ENCODE results near the gene EPN2. TPM values are rescaled to one million over a fixed set of nuclear protein-coding genes. Genes with fewer than 3 reads are reported as not detected.
"Not testable (repeated sequence)": the region's sequence is repeated elsewhere in the genome, so short reads cannot be mapped to it uniquely, and the experiment has no call there.

EPN2 gene
- total RNA-seq (10 to 100 TPM; 60.0 to 66.5 TPM), polyA plus RNA-seq (ENCODE audit: insufficient read depth, low read depth, low replicate concordance) (61.1 TPM)
- long read RNA-seq, donor 1, full-length matches to known transcripts: 13 of 31 reads
- long read RNA-seq, donor 1, partial matches to known transcripts: 18 of 31 reads
- long read RNA-seq, donor 1, other reads (novel, unspliced or antisense): 0 of 31 reads
- long read RNA-seq, donor 2, transcript EPN2-221 (3 exons, 309 nt): major isoform, 6 of 6 reads
- long read RNA-seq, donor 2, partial matches to known transcripts: 0 of 6 reads
- long read RNA-seq, donor 2, other reads (novel, unspliced or antisense): 0 of 6 reads

DNA sequence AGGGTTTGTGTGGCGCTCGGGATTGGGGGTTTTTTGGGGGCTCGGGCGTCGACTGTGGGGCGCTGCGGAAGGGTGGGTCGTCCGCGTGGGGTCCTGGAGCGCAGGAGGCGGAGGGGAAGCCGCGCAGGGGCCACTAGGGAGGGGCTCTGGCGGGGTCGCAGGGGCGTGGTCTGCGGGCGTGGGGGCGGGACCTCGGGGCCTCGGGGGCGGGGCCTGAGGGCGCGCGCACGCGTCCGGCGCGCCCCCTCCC is at the start of gene EPN2:
Gene EPN2, plus strand, starts transcription at position 228 of the 250 bp plus-strand sequence. CDS start 45,754 bp downstream, outside the sequence.
- H3K36me3 ChIP-seq (ENCODE audit: low read depth, missing control alignments); intact Hi-C loops (cut with DNase I; ENCODE audit: low total_unique reads); H3K4me1 ChIP-seq; H3K9me3 ChIP-seq; H3K27me3 ChIP-seq: not testable (repeated sequence)
- TF ChIP-seq, protein P1, sequence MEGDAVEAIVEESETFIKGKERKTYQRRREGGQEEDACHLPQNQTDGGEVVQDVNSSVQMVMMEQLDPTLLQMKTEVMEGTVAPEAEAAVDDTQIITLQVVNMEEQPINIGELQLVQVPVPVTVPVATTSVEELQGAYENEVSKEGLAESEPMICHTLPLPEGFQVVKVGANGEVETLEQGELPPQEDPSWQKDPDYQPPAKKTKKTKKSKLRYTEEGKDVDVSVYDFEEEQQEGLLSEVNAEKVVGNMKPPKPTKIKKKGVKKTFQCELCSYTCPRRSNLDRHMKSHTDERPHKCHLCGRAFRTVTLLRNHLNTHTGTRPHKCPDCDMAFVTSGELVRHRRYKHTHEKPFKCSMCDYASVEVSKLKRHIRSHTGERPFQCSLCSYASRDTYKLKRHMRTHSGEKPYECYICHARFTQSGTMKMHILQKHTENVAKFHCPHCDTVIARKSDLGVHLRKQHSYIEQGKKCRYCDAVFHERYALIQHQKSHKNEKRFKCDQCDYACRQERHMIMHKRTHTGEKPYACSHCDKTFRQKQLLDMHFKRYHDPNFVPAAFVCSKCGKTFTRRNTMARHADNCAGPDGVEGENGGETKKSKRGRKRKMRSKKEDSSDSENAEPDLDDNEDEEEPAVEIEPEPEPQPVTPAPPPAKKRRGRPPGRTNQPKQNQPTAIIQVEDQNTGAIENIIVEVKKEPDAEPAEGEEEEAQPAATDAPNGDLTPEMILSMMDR (IDR thresholded peaks at IDR 0.05): peak in 1 of 3 experiments; percentile 24
- no CpG with 5 or more reads among the region's 31 CpGs for WGBS, 2 donors
- Histone ChIP-seq H3K4me3 (peak within 1 kb of the TSS; percentile 61 to 93), H3K27ac (peak within 1 kb of the TSS; percentile 71 to 87)
- peak; percentile 78 for DNase-seq

DNA sequence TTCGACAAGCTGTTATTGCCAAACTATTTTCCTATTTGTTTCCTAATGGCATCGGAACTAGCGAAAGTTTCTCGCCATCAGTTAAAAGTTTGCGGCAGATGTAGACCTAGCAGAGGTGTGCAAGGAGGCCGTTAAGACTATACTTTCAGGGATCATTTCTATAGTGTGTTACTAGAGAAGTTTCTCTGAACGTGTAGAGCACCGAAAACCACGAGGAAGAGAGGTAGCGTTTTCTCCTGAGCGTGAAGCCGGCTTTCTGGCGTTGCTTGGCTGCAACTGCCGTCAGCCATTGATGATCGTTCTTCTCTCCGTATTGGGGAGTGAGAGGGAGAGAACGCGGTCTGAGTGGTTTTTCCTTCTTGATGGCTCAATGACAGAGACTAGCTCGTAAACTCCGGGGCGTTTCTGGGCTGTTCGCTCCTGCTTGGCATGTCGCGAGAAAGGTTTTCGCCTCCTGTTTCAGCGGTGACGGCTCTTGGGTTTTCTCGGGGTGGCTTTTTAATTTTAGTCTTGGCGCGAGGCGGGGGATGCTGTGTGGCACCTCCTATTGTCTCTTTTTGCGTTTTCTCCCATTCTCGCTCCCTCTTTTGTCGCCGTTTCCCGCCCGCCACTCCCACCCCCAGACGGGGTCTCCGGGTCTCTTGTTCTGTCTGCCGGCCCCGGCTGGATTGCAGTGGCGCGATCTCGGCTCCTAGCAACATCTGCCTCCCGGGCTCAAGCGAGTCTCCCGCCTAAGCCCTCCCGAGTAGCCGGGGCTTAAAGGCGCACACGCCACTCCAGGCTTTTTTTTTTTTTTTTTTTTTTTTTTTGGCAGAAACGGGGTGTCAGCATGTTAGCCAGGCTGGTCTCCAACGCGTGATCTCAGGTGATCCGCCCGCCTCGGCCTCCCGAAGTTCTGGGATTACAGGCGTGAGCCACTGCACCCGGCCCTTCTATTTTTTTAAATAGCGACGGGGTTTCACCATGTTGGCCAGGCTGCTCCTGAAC is 49.0 kb upstream of the EPN2 start:
- H3K36me3 ChIP-seq (ENCODE audit: low read depth, missing control alignments); intact Hi-C loops (cut with DNase I; ENCODE audit: low total_unique reads); H3K4me3 ChIP-seq; H3K27me3 ChIP-seq; DNase-seq; H3K9me3 ChIP-seq; H3K4me1 ChIP-seq: not testable (repeated sequence)
- WGBS, 2 donors: 0 to 1% methylated on average over 8 to 13 of the region's 62 CpGs
- H3K27ac ChIP-seq: peak overlapping the region in 1 of 2 donors; percentile 59

DNA sequence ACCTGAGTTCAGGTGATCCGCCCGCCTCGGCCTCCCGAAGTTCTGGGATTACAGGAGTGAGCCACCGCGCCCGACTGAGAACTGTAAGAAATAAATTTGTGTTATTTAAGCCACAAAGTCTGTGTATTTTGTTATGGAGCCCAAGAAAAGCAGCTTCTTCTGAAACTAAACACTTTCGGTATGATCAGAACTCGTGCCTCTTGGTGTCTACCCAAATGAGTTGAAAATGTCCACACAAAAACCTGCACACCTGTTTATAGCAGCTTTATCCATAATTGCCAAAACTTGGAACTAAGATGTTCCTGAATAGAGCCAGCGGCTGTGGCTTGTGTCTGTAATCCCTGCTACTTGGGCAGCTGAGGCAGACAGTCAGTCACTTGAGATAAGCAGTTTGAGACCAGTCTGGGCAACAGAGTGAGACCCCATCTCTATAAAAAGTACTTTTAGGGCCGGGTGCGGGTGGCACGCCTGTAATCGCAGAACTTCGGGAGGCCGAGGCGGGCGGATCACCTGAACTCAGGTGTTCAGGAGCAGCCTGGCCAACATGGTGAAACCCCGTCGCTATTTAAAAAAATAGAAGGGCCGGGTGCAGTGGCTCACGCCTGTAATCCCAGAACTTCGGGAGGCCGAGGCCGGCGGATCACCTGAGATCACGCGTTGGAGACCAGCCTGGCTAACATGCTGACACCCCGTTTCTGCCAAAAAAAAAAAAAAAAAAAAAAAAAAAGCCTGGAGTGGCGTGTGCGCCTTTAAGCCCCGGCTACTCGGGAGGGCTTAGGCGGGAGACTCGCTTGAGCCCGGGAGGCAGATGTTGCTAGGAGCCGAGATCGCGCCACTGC is 48.1 kb upstream of the EPN2 start:
- H3K27ac ChIP-seq; DNase-seq; intact Hi-C loops (cut with DNase I; ENCODE audit: low total_unique reads); H3K27me3 ChIP-seq; H3K36me3 ChIP-seq (ENCODE audit: low read depth, missing control alignments); H3K4me1 ChIP-seq; H3K9me3 ChIP-seq; H3K4me3 ChIP-seq: not testable (repeated sequence)
- WGBS, 2 donors: no CpG with 5 or more reads among the region's 39 CpGs

DNA sequence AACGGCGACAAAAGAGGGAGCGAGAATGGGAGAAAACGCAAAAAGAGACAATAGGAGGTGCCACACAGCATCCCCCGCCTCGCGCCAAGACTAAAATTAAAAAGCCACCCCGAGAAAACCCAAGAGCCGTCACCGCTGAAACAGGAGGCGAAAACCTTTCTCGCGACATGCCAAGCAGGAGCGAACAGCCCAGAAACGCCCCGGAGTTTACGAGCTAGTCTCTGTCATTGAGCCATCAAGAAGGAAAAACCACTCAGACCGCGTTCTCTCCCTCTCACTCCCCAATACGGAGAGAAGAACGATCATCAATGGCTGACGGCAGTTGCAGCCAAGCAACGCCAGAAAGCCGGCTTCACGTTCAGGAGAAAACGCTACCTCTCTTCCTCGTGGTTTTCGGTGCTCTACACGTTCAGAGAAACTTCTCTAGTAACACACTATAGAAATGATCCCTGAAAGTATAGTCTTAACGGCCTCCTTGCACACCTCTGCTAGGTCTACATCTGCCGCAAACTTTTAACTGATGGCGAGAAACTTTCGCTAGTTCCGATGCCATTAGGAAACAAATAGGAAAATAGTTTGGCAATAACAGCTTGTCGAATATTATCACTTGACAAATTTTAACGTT is 47.3 kb upstream of the EPN2 start:
- H3K9me3 ChIP-seq; H3K4me1 ChIP-seq; H3K36me3 ChIP-seq (ENCODE audit: low read depth, missing control alignments); H3K4me3 ChIP-seq; H3K27ac ChIP-seq; DNase-seq; H3K27me3 ChIP-seq; intact Hi-C loops (cut with DNase I; ENCODE audit: low total_unique reads): not testable (repeated sequence)
- WGBS, 2 donors: no CpG with 5 or more reads among the region's 36 CpGs

DNA sequence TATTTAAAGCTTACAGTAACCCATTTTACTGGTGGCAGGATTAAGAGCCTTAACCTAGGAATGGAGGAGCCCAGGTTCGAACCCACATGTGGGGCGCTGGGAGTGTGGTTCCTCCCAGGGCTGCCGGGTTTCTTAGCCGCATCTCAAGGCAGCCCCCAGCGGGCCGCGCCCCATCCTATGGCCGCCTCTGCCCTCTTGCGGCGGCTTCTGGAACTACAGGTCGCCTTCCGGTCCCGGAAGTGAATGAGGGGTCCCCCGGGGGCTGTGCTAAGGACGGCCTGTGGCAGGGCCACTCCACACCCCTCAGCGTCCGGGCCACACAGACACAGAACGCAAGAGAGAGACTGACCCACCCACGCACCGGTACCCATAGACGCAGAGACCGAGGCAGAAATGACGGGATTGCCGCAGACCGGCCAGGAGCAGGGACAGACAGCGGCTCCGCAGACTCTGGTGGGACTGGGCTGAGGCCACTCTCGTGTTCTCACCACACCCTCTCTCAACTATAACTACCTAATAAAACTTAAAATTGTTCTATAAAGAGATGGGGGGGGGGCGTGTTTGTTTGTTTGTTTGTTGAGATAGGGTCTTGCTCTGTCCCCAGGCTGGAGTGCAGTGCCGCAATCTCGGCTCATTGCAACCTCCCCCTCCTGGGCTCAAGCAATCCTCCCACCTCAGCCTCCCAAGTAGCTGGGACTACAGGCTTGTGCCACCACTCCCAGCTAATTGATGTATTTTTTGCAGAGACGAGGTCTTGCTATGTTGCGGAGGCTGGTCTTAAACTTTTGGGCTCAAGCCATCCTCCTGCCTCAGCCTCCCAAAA is 40.6 kb upstream of the EPN2 start:
- H3K27me3 ChIP-seq; H3K4me1 ChIP-seq; intact Hi-C loops (cut with DNase I; ENCODE audit: low total_unique reads); H3K4me3 ChIP-seq; H3K9me3 ChIP-seq; H3K36me3 ChIP-seq (ENCODE audit: low read depth, missing control alignments): not testable (repeated sequence)
- DNase-seq: peak; percentile 11
- H3K27ac ChIP-seq: peak overlapping the region in 1 of 2 donors; percentile 59
- 2 to 5% methylated on average over 4 to 9 of the region's 33 CpGs for WGBS, 2 donors

DNA sequence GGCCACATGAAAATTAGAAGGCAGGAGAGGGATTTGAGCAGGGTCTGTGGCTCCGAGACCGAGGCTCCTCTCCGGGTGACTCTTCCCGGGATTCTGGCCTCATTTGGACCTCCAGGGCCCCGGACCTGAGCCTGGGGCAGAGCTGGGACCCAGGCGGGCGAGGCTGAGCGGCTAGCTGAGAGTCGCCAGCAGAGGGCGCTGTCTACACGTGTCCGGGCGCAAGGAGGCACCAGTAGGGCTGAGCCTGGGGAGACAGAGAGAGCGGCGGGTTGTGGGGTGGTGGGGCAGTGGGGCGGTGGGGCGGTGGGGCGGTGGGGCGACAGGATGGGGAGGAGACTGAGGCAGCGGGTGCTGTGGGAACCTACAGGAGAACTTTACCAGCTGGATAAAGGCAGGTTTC is 34.7 kb upstream of the EPN2 start:
- no CpG with 5 or more reads among the region's 20 CpGs for WGBS, 2 donors
- H3K9me3 ChIP-seq; DNase-seq; intact Hi-C loops (cut with DNase I; ENCODE audit: low total_unique reads); H3K4me3 ChIP-seq; H3K27ac ChIP-seq; H3K4me1 ChIP-seq; H3K36me3 ChIP-seq (ENCODE audit: low read depth, missing control alignments); H3K27me3 ChIP-seq: not testable (repeated sequence)

DNA sequence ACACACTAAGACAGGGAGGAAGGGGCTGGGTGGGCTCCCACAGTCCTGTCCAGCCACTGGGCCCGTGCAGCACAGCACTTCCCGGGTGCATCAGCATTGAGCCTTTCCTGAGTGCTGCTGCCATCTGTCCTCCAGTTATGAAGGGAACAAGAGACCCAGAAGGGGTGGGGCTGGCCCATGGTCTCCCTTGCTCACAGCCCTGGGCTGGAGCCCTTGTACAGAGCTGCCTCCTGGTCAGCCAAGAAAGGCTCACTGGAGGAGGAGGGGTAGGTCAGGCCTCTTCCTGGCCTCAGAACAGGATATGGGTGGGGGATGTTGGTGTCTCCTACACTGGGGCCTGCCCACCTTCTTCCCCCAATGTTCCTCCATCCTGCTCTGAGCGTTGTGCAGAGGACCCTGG is 33.7 kb upstream of the EPN2 start:
- DNase-seq; H3K27ac ChIP-seq; H3K4me3 ChIP-seq; H3K36me3 ChIP-seq (ENCODE audit: low read depth, missing control alignments); intact Hi-C loops (cut with DNase I; ENCODE audit: low total_unique reads); H3K27me3 ChIP-seq; H3K4me1 ChIP-seq; H3K9me3 ChIP-seq: not testable (repeated sequence)
- WGBS, 2 donors: no CpG with 5 or more reads among the region's 3 CpGs

DNA sequence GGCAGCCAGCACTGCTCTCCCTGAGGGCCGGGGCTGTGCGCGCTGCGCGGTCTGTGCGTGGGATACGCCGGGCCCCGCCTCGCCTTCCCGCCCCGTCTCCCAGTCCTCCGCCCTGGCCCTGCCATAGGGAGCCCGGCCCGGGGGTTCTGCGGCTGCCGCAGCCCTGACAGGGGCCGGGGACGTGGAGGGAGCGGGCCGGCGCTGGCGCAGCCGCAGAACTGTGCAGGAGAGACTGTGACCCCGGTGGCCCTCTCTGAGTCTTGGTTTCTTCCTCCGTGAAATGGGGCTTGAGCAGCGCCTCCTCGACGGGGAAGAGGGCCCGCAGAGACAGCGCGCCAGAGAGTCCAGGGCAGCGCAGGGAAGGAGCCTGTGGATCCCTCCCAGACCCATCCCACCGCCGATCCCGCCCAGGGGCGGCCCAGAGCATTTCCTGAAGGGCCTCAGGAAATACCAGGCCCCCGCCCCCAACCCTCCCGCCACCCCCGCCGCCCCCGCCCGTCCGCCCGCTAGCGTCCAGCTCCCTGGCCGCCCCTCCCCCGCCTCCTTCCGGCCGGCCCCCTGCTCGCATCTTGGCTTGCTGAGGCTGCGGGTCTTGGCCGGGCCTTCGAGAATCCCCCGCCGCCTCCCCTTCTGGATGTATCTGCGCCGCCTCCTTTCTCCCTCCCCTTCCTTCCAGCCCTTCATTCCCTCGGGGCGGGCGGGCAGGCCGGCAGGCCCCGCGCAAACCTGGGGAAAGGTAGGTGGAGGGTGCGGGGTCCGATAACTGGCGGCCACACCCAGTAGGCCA is 21.9 kb upstream of the EPN2 start:
- H3K27me3 ChIP-seq; H3K9me3 ChIP-seq; H3K4me1 ChIP-seq; H3K36me3 ChIP-seq (ENCODE audit: low read depth, missing control alignments); DNase-seq; H3K27ac ChIP-seq; H3K4me3 ChIP-seq; intact Hi-C loops (cut with DNase I; ENCODE audit: low total_unique reads): not testable (repeated sequence)
- WGBS, 2 donors: no CpG with 5 or more reads among the region's 67 CpGs

All from testis (tissue), 5 donors.